GM12801 (cell line): ENCODE measurements around the gene ADCY9.

Experiments used
- TF ChIP-seq, protein P1 (sequence below): IDR thresholded peaks from one replicate; pipeline ENCODE4 v1.5.1; 2011; ENCODE audit warnings: control low read depth; ENCODE audit not compliant: insufficient read length; ENCODE audit errors: extremely low read depth

Gene ADCY9

DNA sequence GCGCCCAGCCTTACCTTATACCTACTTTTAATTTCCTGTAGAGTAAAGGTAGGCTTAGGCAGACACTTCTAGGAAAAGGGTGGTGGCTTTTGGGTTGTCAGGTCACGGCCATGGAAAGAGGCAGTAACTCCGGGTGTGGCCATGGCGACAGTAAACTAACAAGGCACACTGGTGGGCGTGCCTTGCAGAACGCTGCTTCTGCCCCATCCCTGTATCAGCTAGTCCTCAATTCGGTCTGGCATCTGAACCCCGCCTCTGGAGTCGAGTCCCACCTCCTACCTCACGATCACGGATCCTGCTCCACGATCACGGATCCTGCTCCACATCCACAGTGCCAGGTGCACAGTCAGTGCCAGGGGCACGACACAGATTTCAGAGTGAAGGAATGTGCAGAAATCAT lies 5.6 kb downstream of the ADCY9 start:
- TF ChIP-seq, protein P1, sequence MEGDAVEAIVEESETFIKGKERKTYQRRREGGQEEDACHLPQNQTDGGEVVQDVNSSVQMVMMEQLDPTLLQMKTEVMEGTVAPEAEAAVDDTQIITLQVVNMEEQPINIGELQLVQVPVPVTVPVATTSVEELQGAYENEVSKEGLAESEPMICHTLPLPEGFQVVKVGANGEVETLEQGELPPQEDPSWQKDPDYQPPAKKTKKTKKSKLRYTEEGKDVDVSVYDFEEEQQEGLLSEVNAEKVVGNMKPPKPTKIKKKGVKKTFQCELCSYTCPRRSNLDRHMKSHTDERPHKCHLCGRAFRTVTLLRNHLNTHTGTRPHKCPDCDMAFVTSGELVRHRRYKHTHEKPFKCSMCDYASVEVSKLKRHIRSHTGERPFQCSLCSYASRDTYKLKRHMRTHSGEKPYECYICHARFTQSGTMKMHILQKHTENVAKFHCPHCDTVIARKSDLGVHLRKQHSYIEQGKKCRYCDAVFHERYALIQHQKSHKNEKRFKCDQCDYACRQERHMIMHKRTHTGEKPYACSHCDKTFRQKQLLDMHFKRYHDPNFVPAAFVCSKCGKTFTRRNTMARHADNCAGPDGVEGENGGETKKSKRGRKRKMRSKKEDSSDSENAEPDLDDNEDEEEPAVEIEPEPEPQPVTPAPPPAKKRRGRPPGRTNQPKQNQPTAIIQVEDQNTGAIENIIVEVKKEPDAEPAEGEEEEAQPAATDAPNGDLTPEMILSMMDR: no peak

DNA sequence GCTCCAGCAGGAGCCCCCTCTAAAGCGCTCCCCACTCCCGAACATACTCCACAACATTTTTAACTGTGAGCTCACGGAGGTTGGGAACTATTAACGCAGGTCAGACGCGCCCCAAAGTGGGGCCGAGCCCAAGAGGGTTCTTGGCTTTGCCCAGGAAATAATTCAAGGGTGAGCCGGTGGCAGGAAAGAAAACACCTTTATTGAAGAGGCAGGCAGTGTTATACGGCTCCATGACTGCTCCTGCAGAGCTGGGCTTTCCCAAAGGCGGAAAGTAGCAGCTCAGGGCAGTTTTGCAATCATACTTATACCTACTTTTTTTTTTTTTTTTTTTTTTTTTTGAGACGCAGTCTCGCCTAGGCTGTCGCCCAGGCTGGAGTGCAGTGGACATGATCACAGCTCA lies 6.2 kb downstream of the ADCY9 start:
- TF ChIP-seq, protein P1: no peak

DNA sequence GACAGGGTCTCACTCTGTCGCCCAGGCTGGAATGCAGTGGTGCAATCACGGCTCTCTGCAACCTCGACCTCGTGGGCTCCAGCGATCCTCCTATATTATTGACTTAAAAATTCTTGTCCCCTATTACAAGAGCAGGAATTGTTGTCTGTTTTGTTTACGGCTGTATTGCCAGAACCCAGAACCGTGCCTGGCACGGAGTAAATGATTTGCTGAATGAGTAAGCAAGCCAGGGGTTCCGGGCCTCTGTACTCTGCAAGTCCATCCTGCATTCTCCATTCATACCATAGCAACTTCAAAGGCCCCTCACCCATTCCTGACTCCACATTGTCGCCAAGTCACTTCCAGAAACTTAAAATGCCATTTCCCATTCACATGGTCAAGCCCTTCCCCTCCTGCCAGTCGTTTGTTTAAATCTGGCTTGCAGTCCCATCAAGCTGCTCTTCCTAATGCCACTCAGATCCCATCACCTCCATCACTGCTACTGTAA lies 6.9 kb downstream of the ADCY9 start:
- TF ChIP-seq, protein P1: no peak

DNA sequence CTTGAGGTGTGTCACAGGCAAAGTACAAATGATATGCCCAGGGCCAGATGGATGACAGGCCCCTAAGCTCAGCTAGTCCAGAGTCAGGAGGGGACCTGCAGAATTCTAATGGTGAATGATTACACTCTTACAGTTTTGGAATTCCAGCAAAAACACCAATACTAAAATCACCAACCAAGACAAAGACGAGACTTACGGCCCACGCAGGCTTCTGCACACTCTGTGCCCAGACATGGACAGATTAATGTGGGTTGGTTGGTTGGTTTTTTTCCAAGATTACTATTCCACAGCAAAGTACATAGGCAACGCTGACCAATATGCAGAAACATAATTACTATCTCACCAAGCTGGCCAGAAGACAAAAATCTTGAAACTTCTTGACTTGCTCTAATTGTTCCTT lies 9.7 kb downstream of the ADCY9 start:
- TF ChIP-seq, protein P1: no peak

DNA sequence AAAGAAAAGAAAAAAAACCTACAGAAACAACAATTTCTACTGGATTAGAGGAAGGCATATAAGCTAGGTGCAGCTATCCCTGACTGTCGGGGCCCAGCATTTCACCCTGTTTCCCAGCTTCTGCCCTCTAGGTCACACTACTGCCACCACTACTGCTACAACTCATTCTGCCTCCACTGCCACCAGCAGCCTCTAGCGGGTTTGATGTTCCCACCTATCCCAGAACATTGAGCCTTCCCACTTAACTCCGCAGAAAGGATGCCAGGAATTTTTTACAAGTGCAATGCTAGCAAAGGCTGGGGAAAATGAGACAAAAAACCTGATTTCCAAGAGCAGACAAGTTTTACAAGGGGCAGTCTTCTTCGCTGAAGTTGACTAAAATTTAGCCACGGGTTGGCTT lies 10.4 kb downstream of the ADCY9 start:
- TF ChIP-seq, protein P1: no peak

DNA sequence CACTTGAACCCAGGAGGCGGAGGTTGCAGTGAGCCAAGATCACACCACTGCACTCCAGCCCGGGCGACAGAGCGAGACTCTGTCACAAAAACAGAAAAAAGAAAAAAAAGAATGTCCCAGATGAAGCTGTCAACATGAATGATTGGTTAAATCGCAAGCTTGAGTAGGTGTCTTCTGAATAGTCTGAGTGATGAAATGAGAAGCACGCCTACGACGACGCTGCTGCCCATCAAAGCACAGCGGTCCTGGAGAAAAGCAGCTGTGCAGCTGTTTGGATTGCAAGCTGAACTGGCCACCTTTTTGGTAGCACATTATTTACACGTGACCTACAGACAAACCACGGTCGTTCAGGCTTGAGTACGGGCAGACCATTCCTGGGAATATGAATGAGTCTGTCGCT lies 12.5 kb downstream of the ADCY9 start:
- TF ChIP-seq, protein P1: no peak

DNA sequence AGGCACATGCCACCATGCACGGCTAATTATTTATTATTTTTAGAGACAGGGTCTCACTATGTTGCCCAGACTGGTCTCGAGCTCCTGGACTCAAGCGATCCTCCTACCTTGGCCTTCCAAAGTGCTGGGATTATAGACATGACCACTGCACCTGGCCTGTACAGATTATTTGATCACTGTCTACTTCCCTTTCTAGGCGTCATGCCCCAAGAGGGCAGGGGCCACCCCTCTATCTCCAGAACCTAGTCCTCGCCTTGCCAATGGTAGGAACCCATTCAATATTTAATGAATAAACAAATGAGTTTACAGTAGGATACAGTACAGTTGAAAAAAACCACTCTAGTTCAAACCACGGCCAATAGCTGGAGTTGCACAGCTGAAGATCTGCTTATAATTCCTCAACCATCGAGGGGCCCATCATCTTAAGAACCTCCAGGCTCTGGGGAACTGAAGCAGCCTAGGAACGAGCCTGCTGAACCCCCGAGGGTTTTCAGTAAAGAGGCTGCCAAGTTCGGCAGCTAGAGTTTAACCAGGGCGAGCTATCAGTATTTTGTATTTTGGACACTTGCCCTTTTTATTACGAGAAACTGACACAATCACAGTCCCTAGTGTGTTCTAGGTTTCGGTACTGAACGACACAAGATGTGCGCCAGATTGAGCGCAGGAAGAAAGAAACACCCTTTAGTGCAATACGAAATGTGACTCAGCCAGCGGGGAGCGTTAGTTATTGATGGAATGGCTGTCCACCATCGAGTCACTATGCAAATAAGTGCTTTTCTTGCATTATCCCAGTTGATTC lies 14.6 kb downstream of the ADCY9 start:
- TF ChIP-seq, protein P1: no peak
